ENCODE data around the gene ANKZF1.

DNA sequence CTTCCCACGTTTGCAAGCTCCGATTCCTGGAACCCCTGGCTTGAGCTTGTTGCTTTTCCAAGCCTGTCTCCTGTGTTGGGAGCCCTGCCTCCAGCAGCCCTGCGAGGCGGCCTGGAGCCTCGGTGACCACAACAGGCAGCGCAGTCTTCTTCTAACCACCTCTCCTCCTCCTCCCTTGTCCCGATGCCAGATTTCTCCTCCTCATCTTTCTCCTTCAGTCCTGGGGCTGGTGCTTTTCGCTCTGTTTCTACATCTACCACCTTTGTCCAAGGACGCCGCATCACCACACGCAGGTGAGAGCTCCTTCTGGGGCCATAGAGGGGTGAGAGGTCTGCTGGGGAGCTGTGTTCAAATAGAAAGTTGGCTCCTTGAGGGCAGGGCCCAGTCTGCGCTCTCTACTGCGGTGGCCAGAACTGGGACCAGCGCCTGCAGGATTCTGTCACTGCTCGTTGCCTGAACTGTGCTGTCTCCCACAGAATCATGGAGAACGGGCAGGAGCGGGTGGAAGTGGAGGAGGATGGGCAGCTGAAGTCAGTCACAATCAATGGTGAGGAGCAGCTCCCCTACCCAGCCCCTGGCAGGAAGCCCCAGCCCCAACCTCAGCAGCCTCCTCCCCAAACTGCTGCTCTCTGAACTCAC is 53.5 kb downstream of the ANKZF1 start:
- TF ChIP-seq, protein P1, sequence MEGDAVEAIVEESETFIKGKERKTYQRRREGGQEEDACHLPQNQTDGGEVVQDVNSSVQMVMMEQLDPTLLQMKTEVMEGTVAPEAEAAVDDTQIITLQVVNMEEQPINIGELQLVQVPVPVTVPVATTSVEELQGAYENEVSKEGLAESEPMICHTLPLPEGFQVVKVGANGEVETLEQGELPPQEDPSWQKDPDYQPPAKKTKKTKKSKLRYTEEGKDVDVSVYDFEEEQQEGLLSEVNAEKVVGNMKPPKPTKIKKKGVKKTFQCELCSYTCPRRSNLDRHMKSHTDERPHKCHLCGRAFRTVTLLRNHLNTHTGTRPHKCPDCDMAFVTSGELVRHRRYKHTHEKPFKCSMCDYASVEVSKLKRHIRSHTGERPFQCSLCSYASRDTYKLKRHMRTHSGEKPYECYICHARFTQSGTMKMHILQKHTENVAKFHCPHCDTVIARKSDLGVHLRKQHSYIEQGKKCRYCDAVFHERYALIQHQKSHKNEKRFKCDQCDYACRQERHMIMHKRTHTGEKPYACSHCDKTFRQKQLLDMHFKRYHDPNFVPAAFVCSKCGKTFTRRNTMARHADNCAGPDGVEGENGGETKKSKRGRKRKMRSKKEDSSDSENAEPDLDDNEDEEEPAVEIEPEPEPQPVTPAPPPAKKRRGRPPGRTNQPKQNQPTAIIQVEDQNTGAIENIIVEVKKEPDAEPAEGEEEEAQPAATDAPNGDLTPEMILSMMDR (IDR thresholded peaks at IDR 0.05): no peak
- no peak for TF ChIP-seq POLR2A (IDR thresholded peaks at IDR 0.05)
